Jurkat, Clone E6-1 (cell line): Measurements from ENCODE around the gene PEX3.
"Not testable (repeated sequence)": the region's sequence is repeated elsewhere in the genome, so short reads cannot be mapped to it uniquely, and the experiment has no call there.

Experiments
- DNase-seq: peaks from one replicate; pipeline ENCODE4 v3.0.0-alpha.2; 2011; ENCODE audit warnings: low read depth, low spot score
- H3K4me3 ChIP-seq: 2 replicates; pipeline ENCODE4 v1.5.1; 2011; ENCODE audit warnings: mild to moderate bottlenecking, low read length, control low read depth, moderate library complexity

The PEX3 gene

GRCh38 chr6:143441680-143442545, 8.7 kb upstream of the PEX3 start:
- no peak overlapping the region for H3K4me3 ChIP-seq
- no peak for DNase-seq

- no peak for DNase-seq
- no peak overlapping the region for H3K4me3 ChIP-seq
Measured at GRCh38 chr6:143443096-143443495, 7.5 kb upstream of the PEX3 start.

GRCh38 chr6:143447865-143448264, 2.7 kb upstream of the PEX3 start:
- not testable (repeated sequence) for DNase-seq, H3K4me3 ChIP-seq

- peak overlapping the region; percentile 99 for H3K4me3 ChIP-seq
- no peak for DNase-seq
Measured at GRCh38 chr6:143449082-143449713, 1.4 kb upstream of the PEX3 start.

- peak; percentile 53 for DNase-seq
- H3K4me3 ChIP-seq: peak overlapping the region; percentile 99
Measured at GRCh38 chr6:143449714-143450452, 722 bp upstream of the PEX3 start.

GRCh38 chr6:143451531-143451930, 926 bp downstream of the PEX3 start:
- no peak for DNase-seq
- H3K4me3 ChIP-seq: peak overlapping the region; percentile 99

GRCh38 chr6:143457563-143458359, 7.2 kb downstream of the PEX3 start:
- H3K4me3 ChIP-seq: no peak overlapping the region
- no peak for DNase-seq

- no peak for DNase-seq
- no peak overlapping the region for H3K4me3 ChIP-seq
Measured at GRCh38 chr6:143465546-143465945, 14.9 kb downstream of the PEX3 start.

- no peak for DNase-seq
- no peak overlapping the region for H3K4me3 ChIP-seq
Measured at GRCh38 chr6:143468026-143468425, 17.4 kb downstream of the PEX3 start.

- H3K4me3 ChIP-seq, DNase-seq: not testable (repeated sequence)
Measured at GRCh38 chr6:143468823-143469222, 18.2 kb downstream of the PEX3 start.

GRCh38 chr6:143471822-143472221, 21.2 kb downstream of the PEX3 start:
- no peak for DNase-seq
- no peak overlapping the region for H3K4me3 ChIP-seq

- H3K4me3 ChIP-seq: no peak overlapping the region
- no peak for DNase-seq
Measured at GRCh38 chr6:143476545-143476944, 25.9 kb downstream of the PEX3 start.

- no peak overlapping the region for H3K4me3 ChIP-seq
- DNase-seq: no peak
Measured at GRCh38 chr6:143478479-143479062, 28.0 kb downstream of the PEX3 start.

- H3K4me3 ChIP-seq: no peak overlapping the region
Measured at GRCh38 chr6:143482593-143482992, 32.0 kb downstream of the PEX3 start.

GRCh38 chr6:143485967-143486366, 35.4 kb downstream of the PEX3 start:
- DNase-seq: no peak
- no peak overlapping the region for H3K4me3 ChIP-seq

More at GRCh38 chr6:143482593-143482992, 32.0 kb downstream of the PEX3 start:
- DNase-seq: no peak

- no peak overlapping the region for H3K4me3 ChIP-seq
- no peak for DNase-seq
Measured at GRCh38 chr6:143486752-143487151, 36.1 kb downstream of the PEX3 start.

GRCh38 chr6:143490244-143490643, 39.6 kb downstream of the PEX3 start:
- no peak overlapping the region for H3K4me3 ChIP-seq
- no peak for DNase-seq

- no peak overlapping the region for H3K4me3 ChIP-seq
- no peak for DNase-seq
Measured at GRCh38 chr6:143490775-143491174, 40.2 kb downstream of the PEX3 start.

GRCh38 chr6:143496974-143497373, 46.4 kb downstream of the PEX3 start:
- DNase-seq: no peak
- H3K4me3 ChIP-seq: no peak overlapping the region
